HepG2 (cell line): ENCODE results near the gene UBQLN1. TPM values are rescaled to one million over a fixed set of nuclear protein-coding genes. Genes with fewer than 3 reads are reported as not detected.

ENCODE experiments used
- ATAC-seq: fragments of 200-7000 bp; cut with Tn5 transposase; 3 replicates; pipeline ENCODE4 v1.9.1; 2020; ENCODE audit warnings: mild to moderate bottlenecking, moderate library complexity
- BruUV-seq: library from RNA; stranded (reverse); fragments of 400-500 nt; replicated peaks from 2 replicates; lab custom pipeline; 2021; lab: Mats Ljungman, UMichigan
- CTCF ChIA-PET: fragments of 300-600 bp; formaldehyde crosslinking; extraction: SDS; loops from one replicate; lab custom pipeline; 2021; ENCODE audit warnings: low total read pairs, inconsistent platforms, low intra/inter-chr PET ratio; lab: Yijun Ruan, JAX
- POLR2A ChIA-PET: fragments of 350-600 bp; sonication (Branson Sonifier 250); formaldehyde crosslinking; loops from one replicate; lab custom pipeline; 2020; ENCODE audit warnings: antibody characterized with exemption, inconsistent platforms; lab: Yijun Ruan, JAX
- DNase-seq: peaks from one replicate; pipeline ENCODE4 v3.0.0-alpha.2; 2015; ENCODE audit warnings: low spot score
- FAIRE-seq: peaks from 3 replicates; lab custom pipeline; 2011; peaks lifted over from hg19 to GRCh38; lab: Jason Lieb, UNC
- H2AFZ ChIP-seq: one replicate; pipeline ENCODE4 v1.6.1; 2011; ENCODE audit warnings: low read length, inconsistent platforms
- H3K27ac ChIP-seq: fragments of 300-600 bp; 3 replicates; pipeline ENCODE4 v1.8.0; 2011; ENCODE audit warnings: mixed run types, mild to moderate bottlenecking, mixed read lengths, low read length, inconsistent platforms; ENCODE audit not compliant: insufficient read depth; ENCODE audit errors: extremely low read length
- H3K27me3 ChIP-seq, 2 experiments: fragments of 200-600 bp in 1 of 2; 2 replicates in 1 of 2; 3 replicates in 1 of 2; pipeline versions ENCODE4 v1.6.0 to v1.8.0; 2011; ENCODE audit warnings: low read length in 2 of 2, mild to moderate bottlenecking in 2 of 2, moderate library complexity in 2 of 2, inconsistent platforms in 1 of 2; ENCODE audit not compliant: insufficient read depth in 2 of 2, control insufficient read depth in 1 of 2
- H3K36me3 ChIP-seq, 2 experiments: fragments of 200-600 bp in 1 of 2; replicated peaks in 1 of 2; 2 replicates in 1 of 2; 3 replicates in 1 of 2; pipeline versions ENCODE4 v1.5.1 to v1.8.0; 2011; ENCODE audit warnings: low read length in 2 of 2, inconsistent platforms in 1 of 2; ENCODE audit not compliant: insufficient read depth in 2 of 2, control insufficient read depth in 1 of 2
- H3K4me1 ChIP-seq: 2 replicates; pipeline ENCODE4 v1.5.1; 2012; ENCODE audit warnings: low read length, inconsistent platforms; ENCODE audit not compliant: insufficient read depth
- H3K4me2 ChIP-seq: 2 replicates; pipeline ENCODE4 v1.6.0; 2011; ENCODE audit warnings: low read depth, low read length, inconsistent platforms
- H3K4me3 ChIP-seq, 3 experiments: fragments of 200-600 bp in 1 of 3; sonication (generic), shearing (Covaris generic) in 1 of 3; replicated peaks in 1 of 3; 2 replicates each; pipeline ENCODE4 v1.5.1; 2011 to 2016; ENCODE audit warnings: low read length in 3 of 3, inconsistent platforms in 2 of 3, low read depth in 2 of 3, mild to moderate bottlenecking in 2 of 3, control low read depth in 1 of 3, mixed read lengths in 1 of 3; ENCODE audit not compliant: insufficient read depth in 1 of 3
- H3K79me2 ChIP-seq: one replicate; pipeline ENCODE4 v1.6.1; 2011; ENCODE audit warnings: low read length, inconsistent platforms; ENCODE audit not compliant: insufficient read depth
- H3K9ac ChIP-seq: 2 replicates; pipeline ENCODE4 v1.6.0; 2011; ENCODE audit warnings: mild to moderate bottlenecking, low read depth, low read length, inconsistent platforms; ENCODE audit not compliant: insufficient read depth
- H3K9me3 ChIP-seq: 2 replicates; pipeline ENCODE4 v1.5.1; 2012; ENCODE audit warnings: mild to moderate bottlenecking, low read length
- H4K20me1 ChIP-seq: 2 replicates; pipeline ENCODE4 v1.6.0; 2011; ENCODE audit warnings: inconsistent platforms, mild to moderate bottlenecking, low read length, moderate library complexity; ENCODE audit not compliant: insufficient read depth
- CENPT ChIP-seq: sonication (generic); formaldehyde crosslinking; IDR thresholded peaks from 2 replicates; pipeline ENCODE4 v1.8.0; 2022; ENCODE audit warnings: low read depth, mild to moderate bottlenecking, moderate library complexity, missing genetic modification reagents
- SETDB1 ChIP-seq: sonication (generic); formaldehyde crosslinking; IDR thresholded peaks from 2 replicates; pipeline ENCODE4 v1.5.1; 2020; ENCODE audit warnings: missing genetic modification reagents, mild to moderate bottlenecking, borderline replicate concordance
- U2AF1 ChIP-seq: fragments of 200-400 bp; formaldehyde crosslinking; optimal IDR thresholded peaks from 2 replicates; pipeline ENCODE3; 2017; ENCODE audit warnings: mild to moderate bottlenecking, low read depth, low read length
- ZNF17 ChIP-seq: sonication (generic); formaldehyde crosslinking; IDR thresholded peaks from 2 replicates; pipeline ENCODE4 v1.5.0; 2020; ENCODE audit warnings: mild to moderate bottlenecking, missing genetic modification reagents
- ZNF329 ChIP-seq: sonication (generic); formaldehyde crosslinking; IDR thresholded peaks from 2 replicates; pipeline ENCODE4 v1.9.0; 2021; ENCODE audit warnings: low read depth, mild to moderate bottlenecking, missing genetic modification reagents
- ZNF737 ChIP-seq: sonication (generic); formaldehyde crosslinking; IDR thresholded peaks from 2 replicates; pipeline ENCODE4 v1.5.0; 2020; ENCODE audit warnings: missing genetic modification reagents, mild to moderate bottlenecking, borderline replicate concordance
- ZNF740 ChIP-seq: sonication (generic); formaldehyde crosslinking; IDR thresholded peaks from 2 replicates; pipeline ENCODE4 v1.4.0; 2020; ENCODE audit warnings: missing genetic modification reagents
- ZNF800 ChIP-seq: sonication (generic); formaldehyde crosslinking; IDR thresholded peaks from 2 replicates; pipeline ENCODE4 v1.4.0; 2020; ENCODE audit warnings: missing genetic modification reagents
- ZNF841 ChIP-seq: sonication (generic); formaldehyde crosslinking; IDR thresholded peaks from 2 replicates; pipeline ENCODE4 v1.8.1; 2023; ENCODE audit warnings: missing genetic modification reagents, borderline replicate concordance
- ZSCAN12 ChIP-seq: sonication (generic); formaldehyde crosslinking; IDR thresholded peaks from 2 replicates; pipeline ENCODE4 v1.9.0; 2021; ENCODE audit warnings: mild to moderate bottlenecking, missing genetic modification reagents
- WGBS: methylation state at CpG from one replicate; pipeline ENCODE4 v1.1.6; 2017; ENCODE audit warnings: low lambda C conversion rate; 5-methylcytosine and 5-hydroxymethylcytosine counted together
- in situ Hi-C: cut with HindIII; loops from 2 replicates; pipeline ENCODE4 v1.10.0; 2017; ENCODE audit warnings: low pct_unique_long_range_greater_than_20kb; ENCODE audit not compliant: extremely low pct_ligation_motif_present
- intact Hi-C: fragments of 100-400 bp; cut with micrococcal nuclease; formaldehyde crosslinking; loops from one replicate; pipeline ENCODE4 v1.10.0; 2022; ENCODE audit not compliant: unreplicated experiment
- polyA plus RNA-seq, 8 experiments: library from polyadenylated mRNA; depleted of rRNA in 3 of 8; stranded (reverse) in 7 of 8; unstranded in 1 of 8; fragments of >200 nt; fragmentation: Illumina TruSeq in 4 of 8; extraction: Trizol in 4 of 8; gene quantifications; 2 replicates each; pipeline versions ENCODE4 v1.2.1 to v1.2.3, GENCODE V29; 2011 to 2016; ENCODE audit warnings: low read depth in 4 of 8, missing spikeins in 1 of 8, mixed read lengths in 1 of 8; ENCODE audit not compliant: insufficient read depth in 1 of 8
- total RNA-seq, 5 experiments: library from RNA; depleted of rRNA; stranded (reverse); fragments of >200 nt; fragmentation: Illumina TruSeq; extraction: Trizol; gene quantifications; 2 replicates each; pipeline ENCODE4 v1.2.3, GENCODE V29; 2016; ENCODE audit warnings: low read depth in 1 of 5
- TF ChIP-seq, protein P1 (sequence below): fragments of 450-650 bp; IDR thresholded peaks from 2 replicates; pipeline ENCODE4 v1.6.1; 2016
- TF ChIP-seq, protein P2 (sequence below): sonication (generic); IDR thresholded peaks from 2 replicates; pipeline ENCODE4 v1.6.1; 2016; ENCODE audit warnings: low read depth, borderline replicate concordance
- TF ChIP-seq, protein P3 (sequence below): IDR thresholded peaks from 2 replicates; pipeline ENCODE4 v1.6.1; 2016

Gene UBQLN1
- total and polyA plus RNA-seq, 2 of the 13 experiments (the other 11 are each of a cell fraction or from before 2014, with no cell fraction given) = 78.1 to 83.8 TPM

GRCh38 chr9:83669067-83669466 is 38.7 kb downstream of the UBQLN1 start (continued):
- no peak for TF ChIP-seq ZNF800 (CRISPR knock-in tag)
- no peak for TF ChIP-seq ZNF737 (CRISPR knock-in tag)
- TF ChIP-seq ZNF841 = no peak
- TF ChIP-seq ZNF740 (CRISPR knock-in tag) = no peak
- TF ChIP-seq, protein P1, sequence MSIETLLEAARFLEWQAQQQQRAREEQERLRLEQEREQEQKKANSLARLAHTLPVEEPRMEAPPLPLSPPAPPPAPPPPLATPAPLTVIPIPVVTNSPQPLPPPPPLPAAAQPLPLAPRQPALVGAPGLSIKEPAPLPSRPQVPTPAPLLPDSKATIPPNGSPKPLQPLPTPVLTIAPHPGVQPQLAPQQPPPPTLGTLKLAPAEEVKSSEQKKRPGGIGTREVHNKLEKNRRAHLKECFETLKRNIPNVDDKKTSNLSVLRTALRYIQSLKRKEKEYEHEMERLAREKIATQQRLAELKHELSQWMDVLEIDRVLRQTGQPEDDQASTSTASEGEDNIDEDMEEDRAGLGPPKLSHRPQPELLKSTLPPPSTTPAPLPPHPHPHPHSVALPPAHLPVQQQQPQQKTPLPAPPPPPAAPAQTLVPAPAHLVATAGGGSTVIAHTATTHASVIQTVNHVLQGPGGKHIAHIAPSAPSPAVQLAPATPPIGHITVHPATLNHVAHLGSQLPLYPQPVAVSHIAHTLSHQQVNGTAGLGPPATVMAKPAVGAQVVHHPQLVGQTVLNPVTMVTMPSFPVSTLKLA = no peak
- TF ChIP-seq, protein P2, sequence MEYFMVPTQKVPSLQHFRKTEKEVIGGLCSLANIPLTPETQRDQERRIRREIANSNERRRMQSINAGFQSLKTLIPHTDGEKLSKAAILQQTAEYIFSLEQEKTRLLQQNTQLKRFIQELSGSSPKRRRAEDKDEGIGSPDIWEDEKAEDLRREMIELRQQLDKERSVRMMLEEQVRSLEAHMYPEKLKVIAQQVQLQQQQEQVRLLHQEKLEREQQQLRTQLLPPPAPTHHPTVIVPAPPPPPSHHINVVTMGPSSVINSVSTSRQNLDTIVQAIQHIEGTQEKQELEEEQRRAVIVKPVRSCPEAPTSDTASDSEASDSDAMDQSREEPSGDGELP = no peak
- TF ChIP-seq ZNF329 (CRISPR knock-in tag) = no peak

- FAIRE-seq (no peak), ATAC-seq (no peak), DNase-seq (no peak)
- in situ Hi-C loops (no loop called here), intact Hi-C loops (no loop called here)
- WGBS = 95% methylated on average over 5 of the region's 5 CpGs
- POLR2A ChIA-PET = no interaction called here
- Histone ChIP-seq H3K9me3 (no peaks in the 10 kb centered on the region), H3K9ac (no peak overlapping the region), H3K79me2 (peaks cover 4% of the 10 kb centered on the region), H3K4me3 (no peak overlapping the region), H3K4me2 (no peak overlapping the region), H2AFZ (no peak overlapping the region), H3K27ac (no peak overlapping the region), H3K4me1 (no peaks in the 10 kb centered on the region), H3K36me3 (peaks cover 18 to 69% of the 10 kb centered on the region in 2 experiments), H3K27me3 (no peaks in the 10 kb centered on the region), H4K20me1 (no peaks in the 10 kb centered on the region)
- BruUV-seq = no TSS peak
- CTCF ChIA-PET = no interaction called here
- TF ChIP-seq U2AF1 (no peak), ZNF17 (no peak), CENPT (CRISPR knock-in tag) (no peak), ZSCAN12 (CRISPR knock-in tag) (no peak), SETDB1 (CRISPR knock-in tag) (no peak)
- TF ChIP-seq, protein P3, sequence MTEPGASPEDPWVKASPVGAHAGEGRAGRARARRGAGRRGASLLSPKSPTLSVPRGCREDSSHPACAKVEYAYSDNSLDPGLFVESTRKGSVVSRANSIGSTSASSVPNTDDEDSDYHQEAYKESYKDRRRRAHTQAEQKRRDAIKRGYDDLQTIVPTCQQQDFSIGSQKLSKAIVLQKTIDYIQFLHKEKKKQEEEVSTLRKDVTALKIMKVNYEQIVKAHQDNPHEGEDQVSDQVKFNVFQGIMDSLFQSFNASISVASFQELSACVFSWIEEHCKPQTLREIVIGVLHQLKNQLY (CRISPR knock-in tag) = no peak
Measured at GRCh38 chr9:83665580-83666200, 42.1 kb downstream of the UBQLN1 start.
